Suppressor macrophage (primary cell): ENCODE results near the gene MED13.
A peak's percentile ranks its signal among the peaks of the same experiment; 100 is the strongest.
"Not testable (repeated sequence)": the region's sequence is repeated elsewhere in the genome, so short reads cannot be mapped to it uniquely, and the experiment has no call there.

Experiments used
- DNase-seq, 4 experiments: peaks; one replicate each; pipeline ENCODE4 v3.0.0-alpha.2; 2020 to 2022

The MED13 gene

DNA sequence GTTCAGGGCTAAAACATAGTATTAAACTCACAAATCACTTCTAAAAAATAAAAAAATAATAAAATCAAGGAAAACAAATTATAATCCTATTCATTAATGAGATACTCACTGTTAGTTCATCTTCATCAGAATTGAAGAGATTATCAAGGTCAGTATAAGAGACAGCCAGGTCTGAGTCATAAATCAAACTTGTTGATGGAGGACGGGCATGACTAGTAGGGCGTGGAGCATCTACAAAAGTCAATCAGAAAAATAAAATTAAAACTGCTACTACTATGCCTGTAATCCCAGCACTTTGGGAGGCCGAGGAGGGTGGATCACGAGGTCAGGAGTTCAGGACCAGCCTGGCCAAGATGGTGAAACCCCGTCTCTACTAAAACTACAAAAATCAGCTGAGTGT lies 78.2 kb downstream of the MED13 start:
- no peak for DNase-seq

- DNase-seq: no peak
Measured at GRCh38 chr17:61984821-61985220, 80.3 kb downstream of the MED13 start.

- DNase-seq: no peak
Measured at GRCh38 chr17:61981323-61981722, 83.8 kb downstream of the MED13 start.

DNA sequence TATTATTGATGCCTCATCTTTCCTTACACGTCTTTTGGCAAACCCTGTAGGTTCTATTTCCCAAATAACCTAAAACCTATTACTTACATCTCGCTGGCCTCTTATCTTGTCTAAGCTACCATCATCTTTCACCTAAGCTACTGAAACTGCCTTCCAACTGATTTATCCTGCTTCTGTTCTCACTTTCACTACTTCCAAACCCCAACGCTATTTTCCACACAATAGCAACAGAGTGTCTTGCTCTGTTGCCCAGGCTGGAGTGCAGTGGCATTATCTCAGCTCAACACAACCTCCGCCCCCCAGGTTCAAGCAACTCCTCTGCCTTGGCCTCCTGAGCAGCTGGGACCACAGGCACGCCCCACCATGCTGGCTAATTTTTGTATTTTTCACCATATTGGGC lies 84.5 kb downstream of the MED13 start:
- no peak for DNase-seq

DNA sequence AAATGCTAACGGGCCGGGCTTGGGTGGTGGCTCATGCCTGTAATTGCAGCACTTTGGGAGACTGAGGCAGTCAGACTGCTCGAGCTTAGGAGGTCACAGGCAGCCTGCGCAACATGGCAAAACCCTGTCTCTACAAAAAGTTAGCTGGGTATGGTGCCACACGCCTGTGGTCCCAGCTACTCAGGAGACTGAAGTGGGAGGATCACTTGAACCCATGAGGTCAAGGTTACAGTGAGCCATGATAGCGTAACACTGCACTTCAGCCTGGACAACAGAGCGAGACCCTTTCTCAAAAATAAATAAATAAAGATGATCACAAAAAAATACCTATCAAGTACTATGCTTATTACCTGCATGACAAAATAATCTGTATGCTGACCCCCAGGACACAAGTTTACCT lies 91.0 kb downstream of the MED13 start:
- DNase-seq: no peak

DNA sequence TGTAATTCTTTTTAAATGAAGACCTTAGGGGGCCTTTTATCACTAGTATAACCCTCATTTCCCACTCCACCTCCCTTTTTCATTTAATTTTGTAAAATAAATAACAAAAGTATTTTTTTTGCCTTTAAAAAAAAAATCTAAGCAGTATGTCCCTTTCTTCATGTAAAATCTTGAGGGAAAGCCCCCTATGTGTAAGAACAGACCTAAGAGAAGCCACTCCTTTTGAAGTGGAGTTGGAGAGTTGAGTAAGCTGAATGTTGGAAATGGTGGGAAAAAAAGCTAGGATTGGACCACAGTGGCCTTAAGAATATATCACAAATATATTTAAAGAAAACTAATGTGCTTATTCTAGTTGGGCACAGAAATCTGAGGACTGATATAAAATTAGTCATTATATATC lies 92.8 kb downstream of the MED13 start:
- no peak for DNase-seq

- DNase-seq: peak; percentile 9 to 76 (median 41)
Measured at GRCh38 chr17:61970030-61970429, 95.0 kb downstream of the MED13 start.

GRCh38 chr17:61968757-61969156 lies 96.3 kb downstream of the MED13 start:
- no peak for DNase-seq

DNA sequence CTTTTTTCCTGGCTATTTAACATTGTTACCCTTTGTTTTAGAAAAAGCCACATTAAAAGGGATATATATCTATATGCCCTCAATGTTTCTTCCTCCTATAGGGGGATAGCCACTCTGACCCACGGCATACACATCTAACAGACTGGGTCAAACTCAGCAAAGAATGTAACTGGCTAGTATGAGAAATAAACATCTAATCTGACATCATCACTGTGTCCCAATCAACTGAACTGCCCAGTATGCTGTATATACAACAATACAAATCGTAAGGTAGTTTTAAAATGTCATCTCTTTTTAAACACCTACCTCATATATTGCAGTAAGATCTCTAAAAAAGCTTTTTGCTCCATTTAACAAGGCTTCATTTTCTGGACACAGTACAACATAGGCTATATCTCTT lies 97.3 kb downstream of the MED13 start:
- DNase-seq: peak in 2 of 4 experiments; percentile 1 to 2

- no peak for DNase-seq
Measured at GRCh38 chr17:61966191-61966590, 98.9 kb downstream of the MED13 start.

DNA sequence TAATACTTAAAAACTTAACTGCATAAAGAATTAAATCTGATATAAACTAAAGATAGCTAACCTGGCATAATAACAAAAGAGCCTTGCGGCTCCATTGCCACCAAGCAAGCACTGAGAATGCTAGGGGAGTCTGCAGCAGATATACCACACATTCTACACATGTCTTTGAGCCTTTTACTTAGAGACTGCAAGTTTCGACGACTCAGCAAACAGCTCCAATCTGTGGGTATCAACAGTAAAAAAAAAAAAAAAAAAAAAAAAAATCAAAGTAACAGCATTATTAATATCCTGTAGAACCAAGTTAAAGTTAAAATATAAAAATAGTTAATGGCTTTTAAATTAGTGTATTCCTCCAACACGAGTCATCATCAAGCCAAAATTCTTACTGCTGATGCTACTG lies 109.5 kb downstream of the MED13 start:
- DNase-seq: no peak

DNA sequence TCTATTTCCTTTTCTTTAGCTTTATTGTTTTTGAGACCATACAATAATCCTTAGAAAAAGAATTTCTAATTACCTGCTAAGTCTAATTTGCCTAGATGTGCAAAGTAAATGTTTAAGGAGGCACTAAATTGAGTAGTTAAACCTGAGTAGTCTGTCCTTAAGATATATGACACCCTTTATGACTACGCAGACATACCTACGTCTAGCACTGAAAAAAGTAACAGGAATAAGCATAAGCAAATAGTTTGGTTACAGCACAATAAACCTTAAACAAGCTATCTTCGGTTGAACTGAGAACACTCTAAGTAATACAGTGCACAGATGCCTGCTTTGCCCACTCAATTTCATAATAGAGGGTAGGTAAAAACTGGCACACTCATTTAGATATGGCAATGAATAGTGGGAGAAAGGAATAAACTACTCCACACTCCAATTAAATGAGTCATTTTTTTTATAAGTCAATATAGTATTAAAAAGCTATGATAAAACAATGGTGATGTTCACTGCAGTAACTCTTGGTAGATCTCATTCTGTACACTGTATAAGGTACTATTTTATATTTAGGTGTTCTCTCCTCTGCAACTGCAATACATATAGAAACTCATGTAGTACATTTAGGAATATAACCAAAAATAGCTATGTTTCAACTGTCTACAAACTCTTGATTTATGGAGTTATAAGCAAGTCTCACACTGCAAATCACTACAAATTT lies 117.6 kb downstream of the MED13 start:
- no peak for DNase-seq

- DNase-seq: no peak
Measured at GRCh38 chr17:61946359-61946758, 118.7 kb downstream of the MED13 start.

GRCh38 chr17:61943117-61943516 lies 122.0 kb downstream of the MED13 start:
- DNase-seq: no peak

DNA sequence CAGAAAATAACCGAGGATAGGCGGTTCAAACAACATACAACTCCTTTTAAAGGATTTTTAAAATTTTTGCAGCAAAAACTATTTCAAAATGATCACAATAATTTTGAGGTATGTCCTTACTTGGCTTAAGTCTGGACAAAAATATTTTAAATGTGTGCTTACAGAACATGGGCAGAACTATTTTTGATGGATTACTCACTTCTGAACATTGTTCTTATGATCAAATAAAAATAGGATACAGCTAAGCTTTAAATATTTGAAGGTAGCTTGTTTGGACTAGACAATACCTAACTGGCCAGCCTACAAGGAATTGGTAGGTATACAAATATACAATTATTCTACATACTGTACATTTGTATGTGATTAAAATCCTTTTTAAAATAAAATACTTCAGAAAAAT lies 123.0 kb downstream of the MED13 start:
- DNase-seq: no peak

DNA sequence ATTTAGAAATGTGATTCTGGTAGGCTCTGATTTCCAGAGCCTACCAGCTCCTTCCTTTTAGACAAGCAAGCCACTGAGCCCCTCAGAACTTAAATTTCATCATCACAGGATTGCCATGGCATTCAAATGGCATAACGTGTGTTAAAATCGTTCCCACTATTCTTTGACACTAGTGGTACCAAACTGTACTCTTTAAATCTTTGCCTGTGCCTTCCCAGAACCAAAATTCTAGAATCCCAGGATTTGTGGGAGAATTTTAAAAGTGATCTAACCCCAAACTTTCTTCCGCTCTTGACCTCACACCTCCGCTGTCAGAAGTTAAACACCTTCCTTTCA lies 137.0 kb downstream of the MED13 start:
- DNase-seq: no peak

- DNase-seq: peak; percentile 96 to 97 (median 96)
Measured at GRCh38 chr17:61927208-61928100, 137.6 kb downstream of the MED13 start, which contains the start of gene INTS2. Gene INTS2, minus strand, starts transcription at chr17:61927982. Its CDS starts 1,338 bp downstream, at chr17:61926644.

- DNase-seq: no peak
Measured at GRCh38 chr17:61926826-61927207, 138.3 kb downstream of the MED13 start.

GRCh38 chr17:61915162-61915561 lies 149.9 kb downstream of the MED13 start:
- not testable (repeated sequence) for DNase-seq

DNA sequence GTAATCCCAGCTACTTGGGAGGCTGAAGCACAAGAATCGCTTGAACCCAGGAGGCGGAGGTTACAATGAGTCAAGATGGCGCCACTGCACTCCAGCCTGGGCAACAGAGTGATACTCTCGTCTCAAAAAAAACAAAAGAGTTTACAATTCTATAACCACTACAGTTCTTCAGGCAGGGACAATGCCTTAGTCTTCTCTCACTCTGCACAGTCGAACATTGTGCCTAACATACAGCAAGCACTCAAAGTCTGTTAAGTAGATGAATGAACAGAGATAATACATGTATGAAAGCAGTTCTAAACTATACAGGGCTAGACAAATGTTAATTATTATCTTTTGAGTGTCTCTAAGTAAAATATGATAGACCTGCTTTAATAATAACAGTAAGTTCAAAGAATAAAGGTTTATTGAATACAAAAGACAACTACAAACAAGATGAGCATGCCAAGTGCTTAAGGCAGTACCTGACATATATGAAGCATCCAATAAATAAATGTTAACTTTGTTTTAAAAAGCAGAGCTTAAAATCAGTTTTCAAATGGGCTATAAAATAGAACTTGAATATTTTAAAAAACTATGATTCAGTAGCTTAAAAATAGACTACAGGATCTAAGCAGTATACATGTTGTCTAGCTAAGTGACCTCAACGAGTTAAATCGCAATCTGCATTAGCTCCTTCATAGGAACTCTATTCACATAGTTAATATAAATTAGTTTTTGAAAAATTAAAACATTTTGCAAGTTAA lies 156.6 kb downstream of the MED13 start:
- DNase-seq: no peak

DNA sequence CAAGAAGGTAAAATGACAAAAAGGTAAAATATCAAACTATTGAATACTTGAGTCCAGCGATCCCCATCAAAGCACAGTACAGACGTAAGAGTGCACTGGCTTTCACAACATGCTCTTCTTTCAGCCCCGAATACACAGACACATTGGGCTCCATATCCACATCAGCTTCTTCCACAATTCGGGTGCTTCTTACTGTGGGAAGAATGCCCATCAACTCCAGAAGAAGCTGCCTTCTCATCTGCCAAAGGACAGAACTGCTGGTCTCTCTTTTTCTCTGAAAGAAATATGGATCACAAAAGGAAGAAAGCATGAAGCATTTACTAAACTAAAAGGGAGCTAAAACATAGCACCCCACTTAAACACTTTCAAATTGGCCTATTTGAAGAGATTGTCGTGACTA lies 157.7 kb downstream of the MED13 start:
- DNase-seq: no peak

DNA sequence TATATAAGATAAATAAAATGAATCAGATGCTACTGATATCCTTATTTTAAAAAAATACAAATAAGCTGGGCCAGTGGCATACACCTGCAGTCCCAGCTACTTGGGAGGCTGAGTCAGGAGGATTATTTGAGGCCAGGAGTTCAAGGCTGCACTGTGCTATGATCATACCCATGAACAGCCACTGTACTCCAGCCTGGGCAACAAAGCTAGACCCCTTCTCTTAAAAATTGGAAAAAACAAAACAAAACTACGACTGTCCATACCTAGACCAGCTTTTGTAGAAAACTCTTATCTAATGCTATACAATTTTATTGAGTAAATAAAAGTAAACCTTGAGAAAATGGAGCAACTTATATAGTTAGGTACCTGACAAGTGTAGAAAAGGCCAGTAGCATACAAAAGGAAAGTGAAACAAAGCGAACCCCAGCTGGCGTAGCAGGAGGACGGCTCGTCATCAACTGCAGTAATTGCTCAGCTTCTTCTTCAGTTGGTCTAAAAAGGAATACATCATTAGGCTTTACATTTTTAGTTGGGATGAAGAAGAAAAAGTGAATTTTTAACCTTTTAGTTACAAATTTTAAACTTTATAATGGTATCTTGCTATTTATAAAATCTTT lies 160.9 kb downstream of the MED13 start:
- DNase-seq: no peak

- DNase-seq: no peak
Measured at GRCh38 chr17:61903251-61903650, 161.8 kb downstream of the MED13 start.
